Esophagus squamous epithelium (tissue), 5 donors: ENCODE data around the gene NAA80. TPM values are rescaled to one million over a fixed set of nuclear protein-coding genes. Genes with fewer than 3 reads are reported as not detected.
A peak's percentile ranks its signal among the peaks of the same experiment; 100 is the strongest.
"Not testable (repeated sequence)": the region's sequence is repeated elsewhere in the genome, so short reads cannot be mapped to it uniquely, and the experiment has no call there.

ENCODE experiments used
- DNase-seq: peaks from one replicate; lab custom pipeline; 2025; lab: John Stamatoyannopoulos, UW
- H3K27ac ChIP-seq, 4 donors: fragments of 200-600 bp; sonication (generic); one replicate each; pipeline ENCODE4 v1.5.1; 2016 to 2019; ENCODE audit warnings: mild to moderate bottlenecking in 1 of 4
- H3K27me3 ChIP-seq, 4 donors: fragments of 200-600 bp; sonication (generic); 1 replicate in 3 of 4; 2 replicates in 1 of 4; pipeline versions ENCODE4 v1.5.1 to v1.6.0; 2017 to 2021; ENCODE audit warnings: antibody characterized with exemption in 1 of 4
- H3K36me3 ChIP-seq, 3 donors: fragments of 200-600 bp; sonication (generic); one replicate each; pipeline ENCODE4 v1.5.1; 2016 to 2019
- H3K4me1 ChIP-seq, 3 donors: fragments of 200-600 bp; sonication (generic); one replicate each; pipeline ENCODE4 v1.5.1; 2017 to 2019
- H3K4me3 ChIP-seq, 4 donors: fragments of 200-600 bp; sonication (generic); 1 replicate in 3 of 4; 2 replicates in 1 of 4; pipeline ENCODE4 v1.5.1; 2016 to 2019; ENCODE audit warnings: mild to moderate bottlenecking in 2 of 4, moderate library complexity in 1 of 4
- H3K9me3 ChIP-seq, 3 donors: fragments of 200-600 bp; sonication (generic); one replicate each; pipeline ENCODE4 v1.5.1; 2016 to 2019
- POLR2A ChIP-seq, 4 donors: fragments of 450-650 bp; IDR thresholded peaks; one replicate each; pipeline ENCODE4 v1.6.1; 2017; ENCODE audit warnings: antibody characterized with exemption in 4 of 4, mild to moderate bottlenecking in 4 of 4, moderate library complexity in 3 of 4
- WGBS, 2 donors: methylation state at CpG; one replicate each; pipeline ENCODE4 v1.1.5; 2018; 5-methylcytosine and 5-hydroxymethylcytosine counted together
- intact Hi-C: fragments of 100-400 bp; cut with DNase I; formaldehyde crosslinking; loops from one replicate; pipeline ENCODE4 v1.15.0; 2022
- total RNA-seq, 4 donors: library from RNA; depleted of rRNA; stranded (reverse); fragments of >200 nt; gene quantifications; one replicate each; pipeline ENCODE4 v1.1.0, GENCODE V29; 2016
- TF ChIP-seq, protein P1 (sequence below), 6 experiments: fragments of 450-650 bp in 4 of 6; fragments of 200-600 bp in 2 of 6; sonication (generic) in 2 of 6; IDR thresholded peaks; one replicate each; pipeline ENCODE4 v1.5.1; 2016 to 2019; ENCODE audit warnings: antibody characterized with exemption in 6 of 6, mild to moderate bottlenecking in 4 of 6, moderate library complexity in 4 of 6
- donor health status: DM: yes; HTN: yes; CAD: no.

Gene NAA80
- total RNA-seq, 4 donors from 2014 or later = 6.0 to 16.2 (median 7.7) TPM

DNA sequence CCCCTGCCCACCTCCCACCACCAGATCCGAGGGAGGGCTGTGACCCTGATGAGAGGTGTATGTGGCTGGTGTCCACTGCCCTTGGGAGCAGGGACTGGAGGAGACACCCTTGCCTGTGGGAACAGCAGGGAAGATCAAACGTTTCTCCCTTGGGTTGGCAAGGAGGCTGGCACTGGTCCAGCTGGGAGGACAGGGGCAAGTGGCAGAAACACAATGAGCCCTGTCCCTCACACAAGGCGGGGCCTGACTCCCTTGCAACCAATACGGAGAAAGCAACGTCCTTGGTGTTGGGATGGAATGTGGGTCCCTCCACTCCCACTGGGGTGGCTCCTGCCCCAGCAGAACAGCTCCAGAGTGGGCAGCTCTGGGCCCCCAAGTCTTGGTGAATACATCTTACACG, 18.1 kb upstream of the NAA80 start:
- WGBS, 2 donors = 40 to 71% methylated on average over 1 of the region's 6 CpGs
- no peak for TF ChIP-seq POLR2A (IDR thresholded peaks at IDR 0.05)
- TF ChIP-seq, protein P1, sequence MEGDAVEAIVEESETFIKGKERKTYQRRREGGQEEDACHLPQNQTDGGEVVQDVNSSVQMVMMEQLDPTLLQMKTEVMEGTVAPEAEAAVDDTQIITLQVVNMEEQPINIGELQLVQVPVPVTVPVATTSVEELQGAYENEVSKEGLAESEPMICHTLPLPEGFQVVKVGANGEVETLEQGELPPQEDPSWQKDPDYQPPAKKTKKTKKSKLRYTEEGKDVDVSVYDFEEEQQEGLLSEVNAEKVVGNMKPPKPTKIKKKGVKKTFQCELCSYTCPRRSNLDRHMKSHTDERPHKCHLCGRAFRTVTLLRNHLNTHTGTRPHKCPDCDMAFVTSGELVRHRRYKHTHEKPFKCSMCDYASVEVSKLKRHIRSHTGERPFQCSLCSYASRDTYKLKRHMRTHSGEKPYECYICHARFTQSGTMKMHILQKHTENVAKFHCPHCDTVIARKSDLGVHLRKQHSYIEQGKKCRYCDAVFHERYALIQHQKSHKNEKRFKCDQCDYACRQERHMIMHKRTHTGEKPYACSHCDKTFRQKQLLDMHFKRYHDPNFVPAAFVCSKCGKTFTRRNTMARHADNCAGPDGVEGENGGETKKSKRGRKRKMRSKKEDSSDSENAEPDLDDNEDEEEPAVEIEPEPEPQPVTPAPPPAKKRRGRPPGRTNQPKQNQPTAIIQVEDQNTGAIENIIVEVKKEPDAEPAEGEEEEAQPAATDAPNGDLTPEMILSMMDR (IDR thresholded peaks at IDR 0.05) = no peak
- Histone ChIP-seq H3K4me1 (peaks cover 51 to 90% (median 56%) of the 10 kb centered on the region in 3 donors), H3K9me3 (no peaks in the 10 kb centered on the region), H3K27ac (peak overlapping the region; percentile 93 to 98 (median 96)), H3K27me3 (no peaks in the 10 kb centered on the region), H3K4me3 (peak overlapping the region in 2 of 4 donors; percentile 19 to 91), H3K36me3 (peaks cover 0 to 39% (median 11%) of the 10 kb centered on the region in 3 donors)
- DNase-seq = no peak
- intact Hi-C loops = no loop called here

DNA sequence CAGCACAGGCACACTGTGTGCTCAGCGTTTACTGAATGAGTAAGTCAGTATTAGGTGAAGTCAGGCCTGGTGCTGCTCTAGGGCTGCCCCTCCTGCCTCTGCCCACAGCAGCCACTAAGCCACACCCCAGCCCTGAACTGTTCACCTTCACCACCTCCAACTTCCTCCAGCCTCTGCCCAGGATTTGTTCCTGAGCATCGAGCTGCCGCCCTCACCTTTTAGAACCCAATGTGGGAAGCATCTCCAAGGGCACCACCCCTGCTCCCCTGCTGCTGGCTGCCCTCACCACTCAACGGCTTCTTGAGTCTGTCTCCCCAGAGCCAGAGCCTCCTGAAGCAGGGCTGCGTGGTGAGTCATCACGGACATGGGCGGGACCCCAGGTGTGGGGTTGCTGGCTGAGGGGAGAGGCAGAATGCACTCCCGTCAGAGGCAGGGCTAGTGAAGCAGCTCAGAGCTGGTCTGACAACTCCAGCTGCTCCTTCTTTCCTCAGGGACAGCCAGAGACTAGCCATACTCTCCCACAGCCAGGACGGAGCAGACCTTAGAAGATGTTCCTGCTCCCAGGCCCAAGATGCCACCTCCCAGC, 17.5 kb upstream of the NAA80 start:
- DNase-seq = no peak
- peak in 3 of 4 donors; percentile 60 to 73 (median 64) for TF ChIP-seq POLR2A (IDR thresholded peaks at IDR 0.05)
- TF ChIP-seq, protein P1 (IDR thresholded peaks at IDR 0.05) = peak in 1 of 6 experiments; percentile 16
- Histone ChIP-seq H3K9me3 (no peaks in the 10 kb centered on the region), H3K4me3 (peak overlapping the region in 2 of 4 donors; percentile 6 to 19), H3K27me3 (no peaks in the 10 kb centered on the region), H3K27ac (peak overlapping the region; percentile 93 to 98 (median 96)), H3K36me3 (peaks cover 0 to 39% (median 11%) of the 10 kb centered on the region in 3 donors), H3K4me1 (peaks cover 46 to 90% (median 51%) of the 10 kb centered on the region in 3 donors)
- intact Hi-C loops = no loop called here
- 27 to 38% methylated on average over 2 to 4 of the region's 9 CpGs for WGBS, 2 donors

DNA sequence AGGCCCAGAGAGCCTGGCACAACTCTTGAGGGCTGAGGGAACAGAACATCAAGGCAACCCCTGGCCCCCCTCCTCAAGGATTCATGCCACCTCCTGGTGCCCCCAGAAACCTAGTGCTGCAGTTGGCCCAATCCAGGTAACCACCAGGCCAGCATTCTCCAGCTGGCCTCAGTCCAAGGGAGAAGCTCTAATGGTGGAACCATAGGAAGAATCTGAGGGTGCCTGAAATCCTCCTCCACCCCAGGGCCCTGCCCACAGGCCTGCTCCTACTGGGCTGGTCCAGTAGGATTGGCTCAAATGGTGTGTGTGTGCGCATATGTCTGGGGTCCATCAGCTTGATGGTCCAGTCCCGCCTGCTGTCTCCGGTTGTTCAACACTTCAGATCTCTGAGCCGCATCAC, 15.6 kb upstream of the NAA80 start:
- Histone ChIP-seq H3K36me3 (peaks cover 0 to 35% (median 11%) of the 10 kb centered on the region in 3 donors), H3K9me3 (no peaks in the 10 kb centered on the region), H3K27ac (peak overlapping the region; percentile 0 to 98 (median 44)), H3K4me3 (no peak overlapping the region), H3K4me1 (peaks cover 36 to 88% (median 42%) of the 10 kb centered on the region in 3 donors), H3K27me3 (no peaks in the 10 kb centered on the region)
- no peak for DNase-seq
- intact Hi-C loops = no loop called here
- TF ChIP-seq, protein P1 (IDR thresholded peaks at IDR 0.05) = no peak
- no peak for TF ChIP-seq POLR2A (IDR thresholded peaks at IDR 0.05)
- 93 to 96% methylated on average over 4 of the region's 4 CpGs for WGBS, 2 donors

DNA sequence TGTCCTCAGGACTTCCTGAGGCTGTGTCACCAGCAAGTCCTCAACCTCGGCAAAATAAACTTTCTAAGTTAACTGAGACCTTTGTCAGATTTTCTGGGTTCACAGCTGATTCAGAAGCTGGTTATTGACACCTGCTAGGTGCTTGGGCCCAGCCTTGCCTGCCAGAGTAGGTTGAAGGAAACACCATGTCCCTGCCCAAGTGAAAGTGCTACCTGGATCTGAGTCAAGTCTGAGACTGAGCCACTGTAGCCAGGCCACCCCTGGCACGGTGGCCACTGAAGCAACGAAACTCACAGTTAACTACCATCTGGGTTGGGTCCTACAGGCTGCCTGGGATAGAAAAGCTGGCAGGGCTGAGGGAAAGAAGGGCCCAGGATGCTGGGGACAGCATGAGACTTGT, 15.1 kb upstream of the NAA80 start:
- 73 to 75% methylated on average over 1 of the region's 3 CpGs for WGBS, 2 donors
- H3K27ac ChIP-seq = peak overlapping the region; percentile 0 to 98 (median 44)

DNA sequence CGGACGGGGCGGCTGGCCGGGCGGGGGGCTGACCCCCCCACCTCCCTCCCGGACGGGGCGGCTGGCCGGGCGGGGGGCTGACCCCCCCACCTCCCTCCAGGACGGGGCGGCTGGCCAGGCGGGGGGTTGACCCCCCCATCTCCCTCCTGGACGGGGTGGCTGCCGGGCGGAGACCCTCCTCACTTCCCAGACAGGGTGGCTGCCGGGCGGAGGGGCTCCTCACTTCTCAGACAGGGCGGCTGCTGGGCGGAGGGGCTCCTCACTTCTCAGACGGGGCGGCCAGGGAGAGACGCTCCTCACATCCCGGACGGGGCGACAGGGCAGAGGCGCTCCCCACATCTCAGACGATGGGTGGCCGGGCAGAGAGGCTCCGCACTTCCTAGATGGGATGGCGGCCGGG, 12.8 kb upstream of the NAA80 start:
- H3K9me3 ChIP-seq, H3K27ac ChIP-seq, DNase-seq, intact Hi-C loops, H3K4me3 ChIP-seq, H3K27me3 ChIP-seq, H3K36me3 ChIP-seq: not testable (repeated sequence)
- peaks cover 8 to 65% (median 15%) of the 10 kb centered on the region in 3 donors for H3K4me1 ChIP-seq
- WGBS, 2 donors = no CpG with 5 or more reads among the region's 32 CpGs

More for the DNA sequence above, 15.1 kb upstream of the NAA80 start:
- Histone ChIP-seq H3K9me3 (no peaks in the 10 kb centered on the region), H3K4me3 (no peak overlapping the region), H3K27me3 (no peaks in the 10 kb centered on the region), H3K4me1 (peaks cover 31 to 88% (median 38%) of the 10 kb centered on the region in 3 donors), H3K36me3 (peaks cover 0 to 30% (median 11%) of the 10 kb centered on the region in 3 donors)
- TF ChIP-seq POLR2A (IDR thresholded peaks at IDR 0.05) = no peak
- TF ChIP-seq, protein P1 (IDR thresholded peaks at IDR 0.05) = no peak
- DNase-seq = no peak
- intact Hi-C loops = no loop called here
